Measurements from ENCODE around the gene PAK5.

The PAK5 gene

DNA sequence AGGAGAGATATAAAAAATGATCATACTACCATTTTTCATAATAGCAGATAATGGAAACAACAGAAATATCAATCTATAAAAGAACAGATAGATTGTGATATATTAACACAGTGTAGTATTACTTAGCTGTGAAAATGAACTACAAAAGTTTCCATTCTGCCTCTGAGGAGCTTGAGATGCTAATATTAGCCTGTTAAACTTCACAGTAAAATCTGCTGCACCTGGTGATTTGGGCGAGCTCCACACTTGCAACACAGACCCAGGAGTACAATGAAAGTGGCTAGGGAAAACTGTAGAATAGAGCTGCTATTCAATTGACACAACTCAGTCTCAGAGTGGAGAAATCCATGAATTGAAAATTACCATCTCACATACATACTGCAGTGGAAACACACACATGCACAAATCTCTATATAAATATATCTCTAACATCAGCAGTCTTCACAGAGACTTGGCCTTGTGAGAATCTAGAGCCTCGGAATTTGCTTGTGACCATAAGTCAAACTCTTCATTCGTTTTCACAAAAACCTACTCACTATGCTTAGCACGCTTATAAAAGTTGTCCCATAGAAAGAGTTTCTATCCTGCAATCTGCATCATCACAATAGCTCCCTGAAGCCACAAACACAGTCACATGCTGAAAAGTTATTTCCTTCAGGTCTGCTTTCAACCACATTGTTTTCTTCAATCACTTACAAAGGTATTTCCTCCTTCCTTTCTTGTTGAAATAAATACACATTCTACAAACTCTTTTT is 133.0 kb downstream of the PAK5 start:
- no peak for DNase-seq (ENCODE audit: low read depth)
- TF ChIP-seq, protein P1, sequence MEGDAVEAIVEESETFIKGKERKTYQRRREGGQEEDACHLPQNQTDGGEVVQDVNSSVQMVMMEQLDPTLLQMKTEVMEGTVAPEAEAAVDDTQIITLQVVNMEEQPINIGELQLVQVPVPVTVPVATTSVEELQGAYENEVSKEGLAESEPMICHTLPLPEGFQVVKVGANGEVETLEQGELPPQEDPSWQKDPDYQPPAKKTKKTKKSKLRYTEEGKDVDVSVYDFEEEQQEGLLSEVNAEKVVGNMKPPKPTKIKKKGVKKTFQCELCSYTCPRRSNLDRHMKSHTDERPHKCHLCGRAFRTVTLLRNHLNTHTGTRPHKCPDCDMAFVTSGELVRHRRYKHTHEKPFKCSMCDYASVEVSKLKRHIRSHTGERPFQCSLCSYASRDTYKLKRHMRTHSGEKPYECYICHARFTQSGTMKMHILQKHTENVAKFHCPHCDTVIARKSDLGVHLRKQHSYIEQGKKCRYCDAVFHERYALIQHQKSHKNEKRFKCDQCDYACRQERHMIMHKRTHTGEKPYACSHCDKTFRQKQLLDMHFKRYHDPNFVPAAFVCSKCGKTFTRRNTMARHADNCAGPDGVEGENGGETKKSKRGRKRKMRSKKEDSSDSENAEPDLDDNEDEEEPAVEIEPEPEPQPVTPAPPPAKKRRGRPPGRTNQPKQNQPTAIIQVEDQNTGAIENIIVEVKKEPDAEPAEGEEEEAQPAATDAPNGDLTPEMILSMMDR (IDR thresholded peaks at IDR 0.05; ENCODE audit: low read length, missing control alignments) = no peak
- no peak overlapping the region for H3K4me3 ChIP-seq (replicated peaks; ENCODE audit: low read depth, low read length)

DNA sequence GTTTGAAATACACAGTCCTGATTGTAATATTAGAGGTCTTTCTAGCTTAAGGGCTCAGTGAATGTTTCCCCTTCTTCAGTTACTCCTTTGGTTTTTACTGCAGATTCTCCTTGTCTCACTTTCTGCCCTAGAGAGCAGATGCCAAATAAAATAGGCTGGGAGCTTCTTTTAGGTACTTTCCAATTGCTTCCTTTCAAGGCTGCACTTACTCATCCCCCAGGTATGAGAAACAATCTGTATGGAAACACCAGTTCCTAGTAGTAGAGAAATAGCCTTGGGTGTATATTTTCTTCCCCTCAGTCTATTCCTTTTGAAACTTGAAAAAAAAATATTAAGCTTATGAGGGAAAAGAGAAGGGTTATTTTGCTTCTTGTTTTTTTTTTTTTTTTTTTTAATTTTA is 139.7 kb downstream of the PAK5 start:
- no peak overlapping the region for H3K4me3 ChIP-seq (replicated peaks; ENCODE audit: low read depth, low read length)
- TF ChIP-seq, protein P1 (IDR thresholded peaks at IDR 0.05; ENCODE audit: low read length, missing control alignments) = no peak

DNA sequence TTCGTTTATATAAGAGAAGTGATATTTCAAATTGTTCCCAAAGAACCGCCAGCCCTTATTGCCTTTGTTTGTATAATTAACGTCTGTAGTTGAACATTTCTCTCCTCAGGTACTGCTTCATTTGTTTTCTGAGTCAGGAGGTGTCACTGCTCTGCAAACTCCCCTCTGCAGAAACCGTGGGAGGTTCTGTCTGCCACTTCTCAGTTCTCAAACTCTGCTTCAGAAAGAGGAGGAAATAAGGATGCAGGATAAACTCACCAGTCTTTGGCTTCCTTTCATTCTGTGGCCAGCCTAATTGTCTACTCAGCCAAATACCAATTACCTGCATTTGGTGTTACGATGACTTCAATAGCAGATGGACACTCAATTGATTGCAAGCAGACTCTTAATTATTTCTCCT is 149.8 kb downstream of the PAK5 start:
- no peak overlapping the region for H3K4me3 ChIP-seq (replicated peaks; ENCODE audit: low read depth, low read length)
- no peak for DNase-seq (ENCODE audit: low read depth)
- TF ChIP-seq, protein P1 (IDR thresholded peaks at IDR 0.05; ENCODE audit: low read length, missing control alignments) = no peak

More for the DNA sequence above, 139.7 kb downstream of the PAK5 start:
- no peak for DNase-seq (ENCODE audit: low read depth)

DNA sequence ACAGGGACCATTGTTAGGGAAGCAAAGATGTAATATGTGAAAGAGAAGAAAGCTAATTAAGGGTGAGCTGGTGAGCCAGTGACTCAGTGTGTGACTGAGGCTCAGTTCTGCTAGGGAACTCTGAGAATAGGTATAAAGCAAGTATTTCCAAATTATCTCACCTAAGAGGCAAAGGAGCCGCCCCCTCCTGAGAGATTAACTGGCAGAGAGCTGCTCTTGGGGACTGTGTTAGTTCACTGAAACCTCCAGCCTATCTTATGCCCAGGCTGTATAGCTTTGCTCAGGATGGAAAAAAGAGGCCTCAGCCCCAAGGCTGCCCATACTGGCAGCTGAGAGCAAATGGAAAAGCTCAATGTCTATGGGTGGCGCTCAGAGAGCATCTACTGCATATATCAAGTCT is 152.0 kb downstream of the PAK5 start:
- TF ChIP-seq, protein P1 (IDR thresholded peaks at IDR 0.05; ENCODE audit: low read length, missing control alignments) = no peak
- no peak overlapping the region for H3K4me3 ChIP-seq (replicated peaks; ENCODE audit: low read depth, low read length)

DNA sequence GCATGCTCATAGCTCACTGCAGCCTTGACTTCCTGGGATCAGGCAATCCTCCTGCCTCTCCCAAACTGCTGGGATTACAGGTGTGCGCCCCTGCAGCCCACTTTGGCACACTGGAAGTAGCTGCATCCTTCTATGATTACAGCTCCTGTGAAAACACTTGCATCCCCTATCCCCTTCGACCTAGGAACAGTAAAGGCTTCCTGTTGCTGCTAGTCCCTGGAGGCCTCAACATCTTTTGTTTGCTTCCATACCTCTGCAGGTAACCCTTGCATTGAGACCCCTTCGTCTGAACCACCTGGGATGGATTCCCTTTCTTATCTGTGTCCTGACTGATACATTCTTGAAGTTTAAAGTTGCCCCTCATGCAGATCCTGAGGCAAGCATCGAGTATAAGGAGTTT is 152.4 kb downstream of the PAK5 start:
- DNase-seq (ENCODE audit: low read depth) = no peak
- TF ChIP-seq, protein P1 (IDR thresholded peaks at IDR 0.05; ENCODE audit: low read length, missing control alignments) = no peak
- H3K4me3 ChIP-seq (replicated peaks; ENCODE audit: low read depth, low read length) = no peak overlapping the region

More for the DNA sequence above, 152.0 kb downstream of the PAK5 start:
- no peak for DNase-seq (ENCODE audit: low read depth)

DNA sequence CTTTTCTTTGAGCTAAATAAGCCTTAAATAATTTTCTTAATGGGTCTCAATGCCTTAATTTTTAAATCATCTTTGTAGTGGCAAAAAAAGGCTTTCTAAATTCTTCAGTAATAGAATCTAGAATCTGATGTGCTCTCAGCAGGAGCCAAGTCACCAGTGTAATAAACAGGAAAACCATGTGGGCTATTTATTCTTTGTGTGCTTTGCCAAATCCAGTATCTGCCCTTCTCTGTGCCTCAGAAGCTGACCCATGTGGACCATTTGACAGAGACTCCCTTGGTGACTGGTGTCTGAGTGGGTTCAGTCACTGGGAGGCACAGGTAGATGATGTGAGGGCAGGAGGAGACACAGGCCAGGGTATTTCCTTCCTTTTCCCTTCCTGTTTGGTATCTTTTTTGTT is 152.9 kb downstream of the PAK5 start:
- no peak for DNase-seq (ENCODE audit: low read depth)
- TF ChIP-seq, protein P1 (IDR thresholded peaks at IDR 0.05; ENCODE audit: low read length, missing control alignments) = no peak
- no peak overlapping the region for H3K4me3 ChIP-seq (replicated peaks; ENCODE audit: low read depth, low read length)

DNA sequence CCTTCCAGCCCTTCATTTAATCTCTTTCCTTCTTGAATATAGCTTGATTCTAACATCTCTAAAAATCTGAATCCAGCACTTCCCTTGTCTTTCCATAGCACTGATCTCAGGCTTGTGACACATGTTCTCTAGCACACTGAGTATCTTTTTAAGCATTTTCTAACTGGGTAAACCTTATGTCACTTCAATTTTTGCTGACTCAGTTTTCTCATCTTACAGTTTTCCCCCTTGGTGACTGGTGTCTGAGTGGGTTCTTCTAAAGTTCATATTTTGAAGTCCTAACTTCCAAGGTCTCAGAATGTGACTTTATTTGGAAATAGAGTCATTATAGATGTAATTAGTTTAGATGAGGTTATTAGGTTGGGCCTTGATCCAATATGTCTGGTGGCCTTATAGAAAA is 153.9 kb downstream of the PAK5 start:
- no peak overlapping the region for H3K4me3 ChIP-seq (replicated peaks; ENCODE audit: low read depth, low read length)
- no peak for DNase-seq (ENCODE audit: low read depth)
- TF ChIP-seq, protein P1 (IDR thresholded peaks at IDR 0.05; ENCODE audit: low read length, missing control alignments) = no peak

Measured in fibroblast of pulmonary artery (primary cell).